Type B pancreatic cell (in vitro differentiated cells): Measurements from ENCODE around the gene S100A7A. TPM values are rescaled to one million over a fixed set of nuclear protein-coding genes. Genes with fewer than 3 reads are reported as not detected.

Experiments
- DNase-seq: peaks from one replicate; pipeline ENCODE4 v3.0.0; 2021; ENCODE audit warnings: mixed read lengths; ENCODE audit not compliant: unreplicated experiment; ENCODE audit errors: extremely low spot score
- H3K27ac Mint-ChIP-seq: 2 replicates; pipeline ENCODE4 v1.8.0; 2021; ENCODE audit warnings: mild to moderate bottlenecking, mixed read lengths
- H3K27me3 Mint-ChIP-seq: 2 replicates; pipeline ENCODE4 v1.8.0; 2021; ENCODE audit warnings: mixed read lengths
- H3K36me3 Mint-ChIP-seq: 2 replicates; pipeline ENCODE4 v1.8.0; 2021; ENCODE audit warnings: mixed read lengths
- H3K4me1 Mint-ChIP-seq: one replicate; pipeline ENCODE4 v1.8.0; 2021; ENCODE audit warnings: mixed read lengths; ENCODE audit not compliant: unreplicated experiment
- H3K4me3 Mint-ChIP-seq: 2 replicates; pipeline ENCODE4 v1.8.0; 2021; ENCODE audit warnings: mild to moderate bottlenecking, mixed read lengths
- H3K9me3 Mint-ChIP-seq: 2 replicates; pipeline ENCODE4 v1.8.0; 2021; ENCODE audit warnings: mixed read lengths
- CTCF ChIP-seq: fragments of 200-600 bp; sonication (generic); conservative IDR thresholded peaks from 2 replicates; pipeline ENCODE4 v1.5.0; 2021; ENCODE audit warnings: antibody characterized with exemption, mild to moderate bottlenecking
- total RNA-seq: library from RNA; stranded (reverse); gene quantifications from 2 replicates; pipeline ENCODE4 v1.2.1, GENCODE V29; 2021; ENCODE audit warnings: low replicate concordance

The S100A7A gene
- total RNA-seq, 1 donor from 2014 or later: not detected

DNA sequence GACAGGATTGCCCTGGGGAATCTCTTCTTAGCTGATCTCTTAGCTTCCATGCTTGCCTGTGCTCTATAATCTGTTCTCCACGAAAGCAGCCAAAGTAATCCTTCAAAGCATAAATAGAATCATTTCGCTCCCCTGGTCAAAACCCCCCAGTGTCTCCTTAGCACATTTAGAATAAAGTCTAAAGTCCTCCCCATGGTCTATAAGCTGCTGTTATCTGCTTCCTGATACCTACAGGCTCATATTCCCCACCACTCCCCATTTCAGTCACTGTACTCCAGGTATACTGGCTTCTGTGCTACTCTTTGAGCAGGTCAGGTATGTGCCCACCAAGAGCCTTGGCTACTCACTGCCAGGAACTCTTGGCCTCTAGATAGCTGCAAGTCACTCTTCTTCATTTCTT lies 43.7 kb upstream of the S100A7A start:
- no peak overlapping the region for H3K27ac Mint-ChIP-seq
- H3K4me3 Mint-ChIP-seq: no peak overlapping the region
- no peak for TF ChIP-seq CTCF
- no peaks in the 10 kb centered on the region for H3K9me3 Mint-ChIP-seq
- no peak for DNase-seq
- H3K4me1 Mint-ChIP-seq: no peaks in the 10 kb centered on the region
- no peaks in the 10 kb centered on the region for H3K36me3 Mint-ChIP-seq
- H3K27me3 Mint-ChIP-seq: peaks cover 2% of the 10 kb centered on the region

GRCh38 chr1:153374071-153374470 lies 42.2 kb upstream of the S100A7A start:
- H3K4me1 Mint-ChIP-seq: no peaks in the 10 kb centered on the region
- no peak overlapping the region for H3K27ac Mint-ChIP-seq
- no peaks in the 10 kb centered on the region for H3K36me3 Mint-ChIP-seq
- no peak for DNase-seq
- TF ChIP-seq CTCF: no peak
- H3K4me3 Mint-ChIP-seq: no peak overlapping the region
- no peaks in the 10 kb centered on the region for H3K9me3 Mint-ChIP-seq
- H3K27me3 Mint-ChIP-seq: peaks cover 2% of the 10 kb centered on the region

DNA sequence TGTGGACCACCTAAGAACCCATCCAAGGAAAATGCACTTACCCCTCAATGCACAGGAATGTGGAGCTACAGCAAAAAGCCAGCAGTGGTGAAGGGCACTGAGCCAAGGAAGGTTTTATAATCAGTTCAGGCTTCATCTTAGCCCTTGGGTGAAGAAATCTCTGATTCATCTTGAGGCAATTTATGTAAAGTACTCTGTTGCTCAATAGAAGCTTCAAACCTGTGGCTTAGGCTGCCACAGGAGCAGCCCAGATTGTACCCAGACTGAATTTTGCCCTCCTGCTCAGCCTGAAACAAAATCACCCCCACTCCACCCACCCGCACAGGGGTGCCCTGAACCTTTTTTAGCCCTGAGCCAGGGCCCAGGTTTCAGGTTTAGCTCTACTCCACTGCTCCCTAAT lies 40.8 kb upstream of the S100A7A start, which contains the start of gene S100A12:
TSS of gene S100A12 (minus strand) at position 111 of the 400 bp plus-strand sequence. CDS start 1,029 bp downstream, outside the sequence.
- H3K27me3 Mint-ChIP-seq: no peaks in the 10 kb centered on the region
- no peaks in the 10 kb centered on the region for H3K4me1 Mint-ChIP-seq
- no peak within 1 kb of the TSS for H3K4me3 Mint-ChIP-seq
- no peak for DNase-seq
- H3K36me3 Mint-ChIP-seq: no peaks in the 10 kb centered on the region
- TF ChIP-seq CTCF: no peak
- H3K27ac Mint-ChIP-seq: no peak within 1 kb of the TSS
- no peaks in the 10 kb centered on the region for H3K9me3 Mint-ChIP-seq

GRCh38 chr1:153379591-153379990 lies 36.7 kb upstream of the S100A7A start:
- Mint-ChIP-seq H3K9me3 (peaks cover 11% of the 10 kb centered on the region), H3K27ac (no peak overlapping the region), H3K4me3 (no peak overlapping the region), H3K36me3 (no peaks in the 10 kb centered on the region), H3K27me3 (no peaks in the 10 kb centered on the region), H3K4me1 (no peaks in the 10 kb centered on the region)
- TF ChIP-seq CTCF: no peak
- DNase-seq: no peak

DNA sequence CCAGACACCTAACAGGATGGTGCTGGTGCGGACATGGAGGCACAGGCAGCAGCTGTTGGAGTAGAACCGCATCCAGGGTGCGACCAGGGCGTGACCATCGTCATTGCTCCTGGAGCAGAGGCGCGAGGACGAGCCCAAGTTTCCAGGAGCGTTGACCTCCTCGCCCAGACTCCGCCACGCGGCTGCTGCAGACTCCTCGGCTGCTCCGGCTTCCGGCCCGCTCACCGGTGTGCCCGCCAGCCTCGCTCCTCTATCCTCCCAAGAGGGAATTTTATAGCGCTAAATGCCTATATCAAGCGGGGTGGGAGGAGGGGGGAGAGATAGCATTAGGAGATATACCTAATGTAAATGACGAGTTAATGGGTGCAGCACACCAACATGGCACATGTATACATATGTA lies 35.6 kb upstream of the S100A7A start:
- DNase-seq: no peak
- H3K36me3 Mint-ChIP-seq: no peaks in the 10 kb centered on the region
- no peaks in the 10 kb centered on the region for H3K4me1 Mint-ChIP-seq
- TF ChIP-seq CTCF: no peak
- no peaks in the 10 kb centered on the region for H3K27me3 Mint-ChIP-seq
- H3K27ac Mint-ChIP-seq: no peak overlapping the region
- peaks cover 11% of the 10 kb centered on the region for H3K9me3 Mint-ChIP-seq
- H3K4me3 Mint-ChIP-seq: no peak overlapping the region

GRCh38 chr1:153384958-153385580 lies 31.3 kb upstream of the S100A7A start:
- no peak overlapping the region for H3K27ac Mint-ChIP-seq
- peak; percentile 22 for DNase-seq
- no peaks in the 10 kb centered on the region for H3K27me3 Mint-ChIP-seq
- H3K9me3 Mint-ChIP-seq: peaks cover 11% of the 10 kb centered on the region
- H3K4me1 Mint-ChIP-seq: no peaks in the 10 kb centered on the region
- no peak for TF ChIP-seq CTCF
- H3K4me3 Mint-ChIP-seq: no peak overlapping the region
- no peaks in the 10 kb centered on the region for H3K36me3 Mint-ChIP-seq
